T47D (cell line): ENCODE data around the gene SLN.

ENCODE experiments used
- DNase-seq, 2 experiments: peaks; one replicate each; pipeline versions ENCODE4 v3.0.0 to v3.0.0-alpha.2; 2011 to 2012; ENCODE audit warnings: low read depth in 1 of 2, low spot score in 1 of 2
- JUND ChIP-seq: IDR thresholded peaks from 2 replicates; pipeline ENCODE4 v1.6.1; 2012; ENCODE audit warnings: low read depth
- in situ Hi-C: cut with HindIII; loops from 2 replicates; pipeline ENCODE4 v1.10.0; 2016; ENCODE audit warnings: low sequenced_read_pairs, low pct_unique_long_range_greater_than_20kb

The SLN gene

DNA sequence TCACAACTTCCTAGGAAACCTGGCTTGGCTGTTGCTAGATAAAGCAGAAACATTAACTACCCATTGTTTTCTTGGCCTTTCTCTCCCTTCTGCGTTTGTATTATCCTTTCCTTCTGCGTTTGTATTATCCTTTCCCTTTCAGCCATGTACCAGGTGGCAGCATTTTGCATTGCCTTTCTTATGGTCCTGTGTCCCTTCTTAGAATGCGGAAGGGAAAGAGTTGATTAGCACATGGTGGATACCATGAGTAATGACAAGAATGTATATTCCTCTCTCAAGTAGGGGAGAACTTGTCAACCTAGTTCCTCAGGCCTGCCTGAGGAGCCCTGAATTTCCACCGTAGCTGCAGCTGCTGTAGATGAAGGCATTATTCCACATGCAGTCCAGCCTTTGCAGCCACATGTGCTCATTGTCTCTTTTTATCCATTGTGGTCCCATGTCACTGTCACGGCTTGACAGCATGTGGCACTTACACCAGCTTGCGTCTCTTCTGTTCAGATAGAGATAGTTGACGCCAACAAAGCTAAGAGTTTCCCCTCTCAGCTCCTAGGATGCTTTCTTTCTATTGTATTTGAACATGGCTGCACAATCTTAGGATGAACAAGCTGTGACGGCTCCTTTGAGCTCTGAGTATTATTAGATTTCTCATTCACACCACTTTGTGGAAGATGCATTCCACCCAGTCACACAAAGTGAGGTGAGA, 44.8 kb downstream of the SLN start:
- no peak for TF ChIP-seq JUND
- in situ Hi-C loops, result no loop called here
- no peak for DNase-seq

DNA sequence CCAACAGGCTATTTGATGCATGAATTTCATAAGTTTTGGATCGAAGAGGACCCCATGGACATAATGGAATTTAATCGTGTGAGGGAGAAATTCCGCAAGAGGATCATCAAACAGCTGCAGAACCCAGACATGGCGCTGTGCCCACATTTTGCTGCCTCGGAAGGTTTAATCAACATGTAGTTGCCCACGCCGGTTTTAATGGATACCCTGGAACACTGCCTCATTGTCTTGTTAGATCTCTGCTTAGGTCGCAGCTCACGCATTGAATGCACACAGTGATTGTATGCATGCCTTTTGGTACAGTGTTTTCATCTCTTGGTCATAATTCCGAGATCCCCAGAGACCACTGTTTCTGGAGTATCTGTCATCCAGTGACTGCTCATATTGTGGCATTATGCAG, 46.8 kb downstream of the SLN start:
- in situ Hi-C loops, result no loop called here
- no peak for DNase-seq
- TF ChIP-seq JUND, result no peak

DNA sequence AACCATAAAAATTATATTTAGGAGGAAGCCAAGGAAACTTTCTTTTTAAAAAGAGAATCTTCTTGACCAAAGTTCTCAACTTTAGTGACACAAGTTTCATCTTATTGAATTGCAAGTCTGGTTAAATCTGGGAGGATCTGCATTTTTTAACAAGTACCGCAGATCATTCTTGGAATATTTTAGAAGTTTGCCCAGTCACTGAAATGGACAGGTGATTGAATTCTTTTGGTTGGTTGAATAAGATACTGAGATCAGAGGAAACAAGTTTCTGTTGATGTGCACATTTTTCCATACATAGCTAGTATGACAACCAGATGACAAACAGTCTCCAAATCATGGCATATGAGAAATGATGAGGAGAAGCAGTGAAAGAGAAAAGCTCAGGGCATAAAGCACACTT, 50.2 kb downstream of the SLN start:
- in situ Hi-C loops, result no loop called here
- no peak for DNase-seq
- no peak for TF ChIP-seq JUND

DNA sequence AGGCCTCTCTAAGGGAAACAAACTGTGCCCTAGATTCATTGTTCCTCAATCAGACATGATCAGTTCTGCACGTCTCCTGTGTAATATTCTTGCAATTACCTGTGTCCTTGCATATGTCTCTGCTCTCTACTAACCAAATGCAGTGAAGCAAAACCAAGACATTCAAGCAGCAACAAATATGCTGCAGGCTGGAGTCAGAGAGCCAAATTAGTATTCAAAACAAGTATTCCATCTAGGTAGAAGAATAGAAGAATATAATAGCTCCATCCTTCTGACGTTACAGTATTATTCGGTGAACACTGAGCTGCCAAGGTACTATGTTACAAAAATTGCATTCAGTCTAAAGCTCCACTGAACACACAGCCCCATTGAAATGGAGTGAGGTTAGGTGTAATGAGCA, 51.8 kb downstream of the SLN start:
- no peak for DNase-seq
- TF ChIP-seq JUND, result no peak
- in situ Hi-C loops, result no loop called here

DNA sequence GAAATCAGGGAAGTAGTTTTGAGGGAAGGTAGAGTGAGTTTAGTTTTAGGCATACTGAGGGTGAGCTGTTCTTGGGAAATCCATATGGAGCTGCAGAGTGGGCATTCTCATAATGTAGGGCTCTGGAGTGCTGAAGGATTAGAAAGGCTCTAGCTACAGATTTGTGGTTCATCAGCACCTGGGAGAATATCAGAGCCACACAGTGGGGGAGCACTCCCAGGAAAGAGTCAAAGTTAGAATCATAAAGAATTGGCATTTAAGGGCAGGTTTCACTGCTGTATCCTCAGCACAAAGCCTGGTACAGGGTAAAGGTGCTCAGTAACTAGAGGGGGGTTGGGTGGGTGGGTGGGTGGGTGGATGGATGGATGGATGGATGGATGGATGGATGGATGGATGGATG, 52.5 kb downstream of the SLN start:
- DNase-seq, result no peak
- in situ Hi-C loops, result no loop called here
- TF ChIP-seq JUND, result no peak
